ENCODE data around the gene KIF26B.

The KIF26B gene

DNA sequence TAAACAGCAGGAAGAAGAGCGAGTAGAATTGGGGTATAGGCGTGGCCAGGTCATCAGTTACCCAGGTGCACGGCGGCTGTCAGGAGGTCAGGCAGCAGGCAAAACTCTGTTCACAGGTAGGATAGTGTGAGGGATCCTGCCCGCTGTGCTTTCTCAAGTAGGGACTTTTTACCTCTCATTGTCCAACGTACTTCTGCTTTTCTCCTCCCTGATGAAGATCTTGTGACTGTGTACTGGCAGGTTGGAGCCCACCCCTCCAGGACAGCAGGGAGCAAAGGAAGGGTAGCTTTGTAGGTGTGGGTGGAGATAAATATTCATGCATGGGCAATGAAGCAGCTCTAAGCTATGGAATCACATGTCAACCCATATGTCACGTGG, 373.5 kb downstream of the KIF26B start:
- no peak for DNase-seq

DNA sequence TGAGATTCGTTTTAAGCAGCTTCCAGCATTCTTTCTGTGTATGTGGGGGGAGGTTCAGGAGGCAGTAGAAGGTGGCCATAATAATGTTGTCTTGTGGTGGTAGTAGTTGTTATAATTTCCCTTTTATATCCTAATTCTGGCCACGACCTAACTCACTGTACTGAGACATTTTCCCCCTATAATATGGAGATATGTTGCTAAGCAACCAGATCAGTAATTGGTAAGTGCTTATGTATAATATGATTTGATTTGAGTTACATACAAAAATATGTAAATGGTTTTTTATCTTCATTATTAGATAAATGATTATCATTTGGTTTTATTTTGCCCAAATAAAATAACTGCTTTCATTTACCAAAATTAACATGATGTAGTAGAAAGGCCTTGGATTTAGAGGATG, 376.2 kb downstream of the KIF26B start:
- no peak for DNase-seq

DNA sequence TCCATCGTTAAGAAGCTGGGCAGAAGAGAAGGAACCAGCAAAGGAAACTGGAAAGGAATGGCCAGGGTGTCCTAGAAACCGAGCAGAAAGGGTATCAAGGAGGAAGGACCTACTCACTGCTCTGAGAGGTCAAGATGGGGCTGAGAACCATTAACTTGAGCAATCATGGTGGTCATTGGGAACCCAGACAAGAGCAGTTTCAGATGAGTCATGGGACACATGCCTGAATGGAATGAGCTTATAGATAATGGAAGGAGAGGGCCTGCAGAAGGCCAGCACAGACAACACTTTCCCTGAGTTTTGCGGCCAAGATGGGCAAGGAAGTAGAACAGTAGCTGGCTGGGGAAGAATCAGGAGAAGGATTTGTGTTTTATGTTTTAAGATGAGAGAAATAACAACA, 383.2 kb downstream of the KIF26B start:
- no peak for DNase-seq

DNA sequence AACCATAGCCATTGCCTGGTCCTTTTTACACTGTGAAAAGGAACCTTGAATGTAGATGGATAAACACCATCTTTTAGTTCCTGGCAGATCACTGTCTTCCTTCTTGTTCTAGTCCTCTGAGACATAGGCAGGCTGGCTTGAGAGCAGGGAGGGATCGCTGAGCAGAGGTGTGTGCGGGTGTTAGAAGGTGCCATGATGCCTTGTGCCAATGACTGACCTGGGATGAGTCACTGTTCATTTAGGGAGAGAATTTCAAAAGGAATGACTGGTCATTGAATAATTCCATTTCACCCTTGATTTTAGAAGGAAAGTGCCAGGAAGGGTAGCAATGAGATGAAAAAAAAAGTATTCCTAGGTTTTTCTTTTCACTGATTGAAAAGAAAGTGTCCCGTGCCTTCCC, 383.9 kb downstream of the KIF26B start:
- DNase-seq: no peak

DNA sequence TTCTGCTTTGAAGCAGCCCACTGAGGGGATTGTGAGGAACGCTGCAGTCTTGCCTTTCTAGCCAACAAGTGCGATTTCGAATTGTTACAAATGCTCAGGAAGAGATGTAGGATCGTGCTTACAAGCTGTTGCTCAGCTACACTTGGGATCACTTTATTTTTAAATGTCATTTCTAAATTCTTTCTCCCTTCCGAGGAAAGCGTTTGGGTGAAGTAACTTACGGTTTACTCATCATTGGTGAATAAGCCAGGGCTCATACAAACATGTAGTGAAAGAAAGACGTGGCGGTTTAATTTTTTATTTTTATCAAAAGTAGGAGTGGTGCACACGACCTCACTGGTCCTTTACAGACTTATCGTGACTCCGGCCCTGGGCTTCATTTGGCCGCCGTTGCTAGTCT, 386.6 kb downstream of the KIF26B start:
- no peak for DNase-seq

DNA sequence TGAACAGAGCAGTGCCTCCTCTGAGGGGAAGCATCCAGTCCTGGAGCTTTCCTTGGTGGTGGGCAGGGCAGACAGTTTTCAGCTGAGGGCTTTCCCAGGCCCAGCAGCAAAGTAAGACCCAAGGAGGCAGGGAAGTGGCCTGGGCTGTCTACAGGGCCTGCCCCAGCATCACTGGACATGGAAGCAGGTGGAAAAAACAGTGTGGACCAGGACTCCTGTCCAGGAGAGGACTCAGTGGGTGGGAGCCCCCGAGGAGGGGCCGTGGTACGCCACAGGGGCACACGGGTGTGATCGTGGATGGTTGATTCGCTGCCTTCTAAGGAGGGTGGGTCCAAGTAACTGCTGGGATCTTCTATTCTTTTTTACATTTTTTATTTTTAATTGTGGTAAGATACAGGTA, 387.6 kb downstream of the KIF26B start:
- DNase-seq: no peak

DNA sequence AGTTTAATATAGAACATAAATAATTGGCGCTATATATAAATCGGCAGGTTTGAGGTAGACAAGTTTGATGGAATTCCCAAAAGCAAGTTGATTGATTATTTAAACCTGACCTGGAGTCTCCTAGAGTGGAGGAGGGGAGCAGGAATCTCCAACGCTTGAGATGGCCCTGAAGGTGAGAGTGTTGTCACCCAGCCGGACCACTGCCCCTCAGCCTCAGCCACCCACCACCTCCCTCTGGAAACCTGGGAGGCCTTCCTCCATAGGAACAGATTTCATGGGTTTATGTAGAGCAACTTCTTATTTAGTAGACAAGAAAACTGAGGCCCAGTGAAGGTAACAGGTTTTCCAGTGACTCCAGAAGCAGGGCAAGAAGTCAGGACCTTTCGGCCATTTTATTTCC, 389.5 kb downstream of the KIF26B start:
- DNase-seq: no peak

DNA sequence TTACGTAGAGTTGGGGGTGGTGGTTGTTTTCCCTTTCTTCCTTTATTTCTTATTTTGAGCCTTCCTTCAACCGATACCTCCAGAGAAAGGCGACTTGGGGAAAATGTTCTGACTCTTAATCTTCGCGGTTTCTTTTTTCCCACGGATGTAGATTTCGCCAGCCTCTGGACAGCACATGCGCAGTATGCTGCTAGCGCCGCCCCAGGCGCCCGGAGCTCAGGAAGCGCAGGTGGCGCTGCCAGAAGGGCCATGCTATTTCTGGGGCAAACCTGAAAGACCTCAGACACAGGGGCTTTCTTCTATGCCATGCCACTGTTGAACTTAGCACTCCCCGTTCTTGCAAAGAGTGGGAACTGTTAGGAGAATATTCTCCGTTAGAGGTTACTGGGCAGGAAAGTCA, 392.1 kb downstream of the KIF26B start:
- peak in 3 of 4 experiments; percentile 10 to 48 (median 37) for DNase-seq

DNA sequence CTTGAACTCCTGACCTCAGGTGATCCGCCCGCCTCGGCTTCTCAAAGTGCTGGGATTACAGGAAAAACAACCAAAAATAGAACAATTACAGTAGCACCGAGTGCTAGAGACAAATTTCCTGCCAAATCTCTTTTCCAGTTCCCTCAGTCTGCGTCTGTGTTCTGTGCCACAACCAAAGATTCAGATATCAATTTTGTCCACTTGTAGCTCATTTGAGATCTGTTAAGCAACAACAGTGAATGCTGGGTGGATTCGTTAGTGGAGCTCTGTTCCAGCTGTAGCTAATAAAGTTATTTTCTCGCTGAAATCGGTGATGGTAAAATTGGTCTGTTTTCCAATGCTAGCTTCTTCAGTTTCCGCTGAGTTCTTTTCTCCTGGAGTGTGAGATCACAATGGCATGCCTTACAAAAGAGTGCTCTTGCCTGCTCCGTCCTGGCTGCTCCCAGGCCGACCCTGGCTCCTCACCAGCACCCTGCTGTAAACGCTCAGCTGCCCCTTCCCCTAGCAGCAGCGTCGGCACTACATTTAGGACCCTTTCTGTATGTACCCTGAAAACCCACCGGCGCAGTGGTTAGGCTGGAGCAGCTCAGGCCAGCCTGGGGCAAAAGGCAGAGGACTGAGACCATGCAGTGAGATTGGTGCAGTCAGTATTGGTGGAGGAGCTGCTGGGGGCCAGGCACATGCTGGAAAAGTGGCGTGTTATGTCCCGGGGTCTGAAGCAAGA, 395.4 kb downstream of the KIF26B start:
- no peak for DNase-seq

DNA sequence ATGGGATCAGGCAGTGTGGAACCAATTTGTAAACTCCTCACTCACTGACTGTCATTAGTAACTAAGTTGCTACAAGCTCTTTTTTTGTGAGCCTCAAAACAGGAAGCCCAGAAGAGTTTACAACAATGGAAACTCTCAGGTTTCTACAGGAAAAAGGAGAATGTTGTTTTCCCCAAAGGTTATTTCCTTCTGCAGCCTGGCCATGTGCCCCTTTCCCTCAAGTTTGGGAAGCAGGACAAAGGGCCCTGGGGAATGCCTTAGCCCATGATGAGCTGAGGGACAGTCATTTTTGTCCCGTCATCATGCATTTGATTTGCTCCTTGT, 395.9 kb downstream of the KIF26B start:
- no peak for DNase-seq

DNA sequence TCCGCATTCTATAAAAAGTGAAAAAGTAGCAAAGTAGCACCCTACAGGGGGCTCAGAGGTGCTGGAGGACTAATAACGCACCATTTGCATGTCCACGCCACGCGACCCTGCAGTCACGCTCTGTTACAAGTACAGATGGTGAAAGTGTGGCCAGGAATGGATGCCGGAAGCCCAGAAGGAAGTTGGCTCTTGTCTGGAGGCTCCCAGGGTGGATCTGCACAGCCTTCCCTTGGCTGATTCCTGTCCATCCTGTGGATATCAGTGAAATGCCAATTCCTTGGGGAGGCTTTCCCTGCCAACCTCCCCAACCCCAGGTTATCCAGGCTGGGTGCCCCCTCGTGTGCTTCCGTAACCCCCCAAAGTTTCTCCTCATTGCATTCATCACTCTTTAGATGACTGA, 396.8 kb downstream of the KIF26B start:
- DNase-seq: no peak

DNA sequence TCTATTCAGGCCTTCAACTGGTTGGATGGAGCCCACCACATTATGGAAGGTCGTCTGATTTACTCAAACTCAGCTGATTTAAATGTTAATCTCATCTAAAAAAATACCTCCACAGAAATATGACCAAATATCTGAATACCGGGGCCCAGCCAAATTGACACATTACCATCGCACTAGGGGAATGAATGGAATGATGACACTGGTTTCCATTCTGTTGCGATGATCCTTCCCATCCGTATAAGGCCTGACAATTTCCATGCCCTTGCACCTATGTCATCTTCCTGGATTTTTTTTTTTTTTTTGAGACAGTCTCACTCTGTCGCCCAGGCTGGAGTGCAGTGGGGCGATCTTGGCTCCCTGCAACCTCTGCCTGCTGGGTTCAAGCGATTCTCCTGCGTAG, 397.5 kb downstream of the KIF26B start:
- no peak for DNase-seq

DNA sequence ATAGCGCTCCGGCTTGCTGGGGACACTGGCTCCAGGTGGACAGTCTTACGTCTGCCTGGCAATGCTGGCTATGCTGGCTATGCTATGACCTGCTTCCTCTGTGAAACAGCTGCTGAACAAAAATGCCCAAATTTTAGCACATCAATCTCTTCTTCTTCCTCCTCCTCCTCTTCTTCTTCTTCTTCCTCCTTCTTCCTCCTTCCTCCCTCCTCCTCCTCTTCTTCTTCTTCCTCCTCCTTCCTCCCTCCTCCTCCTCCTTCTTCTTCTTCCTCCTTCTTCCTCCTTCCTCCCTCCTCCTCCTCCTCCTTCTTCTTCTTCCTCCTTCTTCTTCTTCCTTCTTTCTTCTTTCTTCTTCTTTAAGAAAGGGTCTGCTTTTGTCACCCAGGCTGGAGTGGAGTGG, 401.3 kb downstream of the KIF26B start:
- DNase-seq: no peak

DNA sequence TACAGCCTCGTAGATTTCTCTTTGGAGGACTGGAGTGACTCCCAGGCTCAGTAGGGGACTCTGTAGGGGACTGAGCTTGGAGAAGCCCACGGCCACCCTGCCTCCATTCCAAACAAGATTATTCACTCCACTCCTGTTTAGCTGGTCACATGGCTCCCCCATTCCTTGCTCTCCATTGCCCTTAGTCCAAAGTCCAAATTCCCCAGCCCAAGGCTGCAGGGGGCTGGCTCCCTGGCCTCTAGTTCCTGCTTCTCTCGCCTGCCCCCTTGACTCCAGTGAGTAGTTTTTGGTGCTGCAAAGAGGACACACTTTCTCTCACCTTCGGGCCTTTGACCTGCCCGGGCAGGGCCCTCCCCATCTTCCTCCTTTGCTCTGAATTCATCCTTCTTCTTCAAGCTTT, 403.3 kb downstream of the KIF26B start:
- DNase-seq: no peak

DNA sequence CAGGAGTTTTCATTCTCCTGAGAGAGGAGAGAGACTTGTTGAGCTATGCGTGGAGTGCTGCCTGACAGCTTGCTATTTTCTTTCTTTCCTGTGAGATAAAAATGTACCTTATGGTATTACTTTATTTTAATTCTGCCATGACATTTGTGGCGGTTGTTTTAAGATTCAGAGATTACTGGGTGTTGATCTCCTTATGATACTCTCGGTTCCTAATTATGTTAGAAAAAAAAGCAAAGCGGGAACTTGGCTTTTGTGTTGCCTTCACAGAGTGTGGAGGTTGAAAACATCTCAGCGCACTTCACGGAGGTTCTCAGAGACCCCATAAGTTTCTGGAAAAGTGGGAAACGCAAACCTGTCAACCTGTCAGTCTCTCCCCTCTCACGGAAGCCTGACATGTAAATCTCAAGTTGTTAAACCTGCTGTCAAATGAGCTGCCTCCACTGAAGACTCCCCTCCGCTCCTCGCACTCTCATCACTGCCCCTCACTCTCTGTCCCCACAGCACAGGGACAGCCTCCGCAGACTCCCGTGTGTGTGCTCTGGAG, 405.6 kb downstream of the KIF26B start:
- no peak for DNase-seq

DNA sequence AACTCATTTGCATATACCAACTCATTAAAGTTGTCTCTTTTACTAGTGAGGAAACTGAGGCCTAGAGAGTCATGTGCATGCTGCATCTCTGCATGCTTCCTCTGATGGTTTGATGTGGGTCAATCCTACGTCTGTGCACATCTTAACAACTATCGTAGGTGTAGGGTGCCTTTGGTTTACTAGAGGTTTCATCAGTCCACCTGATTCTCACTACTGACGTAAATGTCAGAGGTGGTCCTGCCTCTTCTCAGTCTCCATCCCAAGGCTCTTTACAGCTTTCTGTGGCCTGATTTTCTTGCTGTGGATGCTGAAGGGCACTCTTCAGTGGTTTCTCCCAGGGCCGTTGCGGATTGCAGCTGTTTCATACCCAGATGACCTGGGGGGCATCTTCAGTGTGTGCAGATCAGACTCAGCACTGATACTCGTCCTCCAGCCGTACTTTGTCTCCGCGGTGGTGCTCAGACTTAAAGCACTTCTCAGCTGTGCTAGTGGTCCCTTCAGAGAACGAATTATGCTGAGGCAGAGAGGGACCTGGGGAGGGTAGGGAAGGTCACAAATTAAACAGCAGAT, 407.0 kb downstream of the KIF26B start:
- DNase-seq: no peak

DNA sequence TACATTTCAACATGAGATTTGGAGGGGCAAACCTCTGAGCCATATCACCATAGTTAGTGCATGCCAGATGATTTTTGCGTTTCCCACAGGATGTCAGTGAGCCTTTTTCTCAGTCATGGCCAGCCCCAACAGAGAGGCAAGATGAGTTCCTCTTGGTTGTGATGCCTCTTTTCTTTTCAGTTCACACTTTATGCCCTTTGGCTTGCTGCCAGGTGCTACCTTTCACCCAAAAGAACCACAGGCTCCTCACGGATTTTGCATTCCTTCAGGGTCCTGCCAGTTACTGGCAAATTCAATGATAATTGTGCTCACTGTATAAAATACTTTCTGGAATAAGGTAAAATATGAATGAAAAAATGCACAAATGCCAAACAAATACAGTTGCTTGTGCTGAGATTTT, 411.3 kb downstream of the KIF26B start:
- no peak for DNase-seq

DNA sequence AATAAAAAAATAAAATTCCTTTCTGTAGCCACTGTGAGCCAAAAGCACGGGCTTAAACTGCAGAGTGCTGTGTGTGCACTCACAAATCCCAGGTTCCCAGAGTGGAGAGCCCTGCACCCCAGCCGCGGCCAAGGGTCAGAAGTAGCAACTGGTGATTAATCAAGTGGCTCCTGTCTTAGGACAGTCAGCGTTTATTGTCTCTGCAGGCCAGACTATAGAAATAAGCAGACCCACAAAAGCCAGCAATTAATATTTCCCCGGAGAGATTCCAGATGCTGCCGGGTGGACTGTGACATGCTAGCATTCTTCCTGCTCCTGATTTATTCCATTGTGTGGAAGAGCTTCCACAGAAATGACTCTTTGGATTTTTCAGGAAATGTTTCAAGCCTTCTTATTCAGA, 412.2 kb downstream of the KIF26B start:
- no peak for DNase-seq

DNA sequence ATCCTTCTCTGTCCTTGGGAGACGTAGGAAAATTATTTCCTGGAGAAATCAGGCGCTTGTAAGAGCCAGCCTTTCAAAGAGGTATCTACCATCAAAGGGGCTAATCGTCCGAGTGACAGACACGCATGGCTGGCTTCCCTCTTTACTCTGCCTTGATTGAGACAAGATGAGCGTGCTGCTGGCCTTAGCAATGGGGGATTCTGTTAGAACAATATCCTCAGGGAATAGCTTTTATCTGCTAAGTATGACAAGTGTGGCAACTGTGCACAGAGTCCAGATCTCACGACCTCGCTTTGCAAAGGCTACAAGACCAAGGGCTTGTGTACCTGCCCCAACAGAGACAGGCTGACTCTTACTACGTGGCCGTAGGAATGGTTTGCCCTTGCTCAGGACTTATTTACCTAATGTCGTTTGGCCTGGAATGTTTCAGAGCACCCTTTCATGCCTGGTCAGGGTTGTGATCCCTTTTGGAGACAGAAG, 417.1 kb downstream of the KIF26B start:
- DNase-seq: no peak

DNA sequence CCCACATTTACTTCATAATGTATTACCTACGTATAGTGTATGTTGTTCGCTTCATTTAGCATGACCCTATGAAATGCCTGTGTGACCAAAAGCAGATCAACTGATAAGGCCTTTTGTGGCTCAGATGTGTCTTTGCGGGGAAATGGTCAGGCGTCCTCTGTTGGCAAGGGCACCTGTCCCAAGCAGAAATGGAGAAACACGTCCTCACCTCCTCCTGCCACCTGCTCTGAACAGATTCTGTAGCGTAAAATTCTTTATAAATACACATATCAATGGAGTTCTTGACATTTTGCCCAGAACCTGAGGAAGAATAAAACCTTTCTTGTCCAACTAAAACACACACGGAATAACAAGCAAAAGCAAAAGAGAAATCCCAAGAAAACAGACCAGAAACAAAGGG, 417.9 kb downstream of the KIF26B start:
- DNase-seq: no peak

DNA sequence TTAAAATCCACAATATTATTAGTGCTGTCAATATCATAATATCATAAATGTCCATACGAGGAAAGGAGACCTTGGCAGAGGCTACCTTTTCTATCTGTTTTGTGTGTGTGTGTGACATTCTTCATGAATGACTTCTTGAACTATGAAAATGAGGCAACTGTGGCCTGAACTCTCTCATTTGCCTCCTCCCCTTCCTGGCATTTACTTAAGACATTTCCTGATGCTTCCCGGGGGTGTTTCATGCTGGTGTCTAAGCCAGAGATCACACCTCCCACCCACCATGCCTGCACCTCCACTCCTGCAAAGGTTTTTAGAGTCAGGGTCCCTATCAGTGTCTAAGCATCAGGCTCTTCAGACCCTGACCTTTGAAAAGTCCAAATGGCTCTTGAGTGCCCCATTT, 420.9 kb downstream of the KIF26B start:
- peak in 2 of 4 experiments; percentile 19 to 24 for DNase-seq

DNA sequence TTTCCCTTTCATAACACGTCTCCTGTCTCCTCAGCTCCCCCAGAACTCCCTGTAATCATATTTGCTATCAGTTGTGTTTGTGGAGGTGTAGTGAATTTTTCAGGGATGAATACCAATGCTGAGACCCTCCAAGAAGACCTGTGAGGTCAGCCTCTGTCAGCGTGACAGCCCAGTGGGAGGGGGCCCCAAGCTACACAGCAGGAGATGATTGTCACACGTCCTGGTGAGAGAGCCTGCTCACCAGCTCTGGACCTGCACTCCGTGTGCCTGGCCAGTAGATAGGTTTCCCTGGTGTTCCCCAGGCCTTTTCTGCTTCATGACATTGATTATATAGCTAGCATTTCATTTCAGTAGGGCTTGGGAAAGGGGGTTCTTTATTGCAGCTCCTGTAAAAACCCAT, 421.5 kb downstream of the KIF26B start:
- no peak for DNase-seq

DNA sequence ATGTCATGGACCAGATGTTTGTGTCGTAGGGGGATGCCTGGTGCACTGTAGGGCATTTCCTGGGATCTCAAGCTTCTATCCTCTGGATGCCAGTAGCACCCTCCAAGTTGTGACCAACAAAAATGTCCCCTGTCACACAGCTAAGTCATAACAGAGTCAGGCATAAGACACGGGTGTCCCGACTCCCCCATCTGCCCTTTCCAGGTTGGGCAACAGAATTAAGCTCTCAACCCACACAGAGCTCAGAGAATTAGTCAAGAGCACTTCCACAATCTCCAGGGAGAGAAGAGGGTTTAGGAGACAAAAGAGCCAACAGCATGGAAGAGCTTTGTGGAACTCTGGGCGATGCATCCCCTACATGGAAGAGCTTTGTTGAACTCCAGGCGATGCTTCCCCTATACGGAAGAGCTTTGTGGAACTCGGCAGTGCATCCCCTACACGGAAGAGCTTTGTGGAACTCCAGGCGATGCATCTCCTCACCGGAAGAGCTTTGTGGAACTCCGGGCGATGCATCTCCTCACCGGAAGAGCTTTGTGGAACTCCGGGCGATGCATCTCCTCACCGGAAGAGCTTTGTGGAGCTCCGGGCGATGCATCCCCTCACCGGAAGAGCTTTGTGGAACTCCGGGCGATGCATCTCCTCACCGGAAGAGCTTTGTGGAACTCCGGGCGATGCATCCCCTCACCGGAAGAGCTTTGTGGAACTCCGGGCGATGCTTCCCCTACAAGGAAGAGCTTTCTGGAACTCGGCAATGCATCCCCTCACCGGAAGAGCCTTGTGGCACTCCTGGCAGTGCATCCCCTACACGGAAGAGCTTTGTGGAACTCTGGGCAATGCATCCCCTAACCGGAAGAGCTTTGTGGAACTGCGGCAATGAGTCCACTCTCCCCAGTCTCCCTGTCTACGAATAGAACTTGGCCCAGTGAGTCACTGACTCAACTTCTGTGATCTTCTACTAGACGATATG, 422.7 kb downstream of the KIF26B start:
- DNase-seq: peak; percentile 35 to 63 (median 58)
